HPDE6-E6E7 (cell line): ENCODE data around the gene SLC25A6.
"Not testable (repeated sequence)": the region's sequence is repeated elsewhere in the genome, so short reads cannot be mapped to it uniquely, and the experiment has no call there.

Source experiments
- DNase-seq: peaks from one replicate; pipeline ENCODE4 v3.0.0; 2011; ENCODE audit warnings: missing footprints; ENCODE audit errors: extremely low spot score

SLC25A6 gene

DNA sequence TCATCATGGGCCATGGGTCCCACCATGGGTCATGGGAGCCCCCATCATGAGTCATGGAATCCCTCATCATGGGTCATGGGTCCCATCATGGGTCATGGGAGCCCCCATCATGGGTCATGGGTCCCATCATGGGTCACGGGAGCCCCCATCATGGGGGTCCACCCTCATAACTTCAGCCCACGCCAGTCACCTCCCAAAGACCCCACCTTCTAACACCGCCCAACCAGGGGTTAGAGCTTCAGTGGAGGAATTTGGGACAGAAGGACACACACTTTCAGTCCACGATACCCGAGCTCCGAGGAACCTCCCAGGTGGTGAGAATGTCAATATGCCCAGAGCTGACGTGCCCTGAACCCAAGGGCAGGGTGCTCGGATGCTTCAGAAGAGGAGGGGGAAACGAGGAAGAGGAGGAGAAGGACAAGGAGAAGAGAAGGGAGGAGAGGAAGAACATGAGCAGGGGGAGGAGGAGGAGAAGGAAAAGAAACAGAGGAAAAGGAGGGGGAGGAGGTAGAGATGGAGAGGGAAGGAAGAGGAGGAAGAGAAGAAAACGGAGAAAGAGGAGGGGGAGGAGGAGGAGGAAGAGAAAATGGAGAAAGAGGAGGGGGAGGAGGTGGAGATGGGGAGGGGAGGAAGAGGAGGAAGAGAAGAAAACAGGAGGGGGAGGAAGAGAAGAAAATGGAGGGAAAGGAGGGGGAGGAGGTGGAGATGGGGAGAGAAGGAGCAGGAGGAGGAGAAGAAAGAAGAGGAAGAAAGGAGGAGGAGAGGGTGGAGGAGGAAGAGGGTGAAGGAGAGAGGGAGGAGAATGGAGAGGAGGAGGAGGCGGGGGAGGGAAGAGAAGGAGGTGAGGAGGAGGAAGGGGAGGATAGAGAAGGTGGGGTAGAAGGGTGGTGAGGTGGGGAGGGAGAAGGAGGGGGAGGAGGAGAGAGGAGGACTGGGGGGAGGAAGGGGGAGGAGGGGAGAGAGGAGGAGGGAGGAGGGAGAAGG, 37.6 kb downstream of the SLC25A6 start:
- DNase-seq: no peak

DNA sequence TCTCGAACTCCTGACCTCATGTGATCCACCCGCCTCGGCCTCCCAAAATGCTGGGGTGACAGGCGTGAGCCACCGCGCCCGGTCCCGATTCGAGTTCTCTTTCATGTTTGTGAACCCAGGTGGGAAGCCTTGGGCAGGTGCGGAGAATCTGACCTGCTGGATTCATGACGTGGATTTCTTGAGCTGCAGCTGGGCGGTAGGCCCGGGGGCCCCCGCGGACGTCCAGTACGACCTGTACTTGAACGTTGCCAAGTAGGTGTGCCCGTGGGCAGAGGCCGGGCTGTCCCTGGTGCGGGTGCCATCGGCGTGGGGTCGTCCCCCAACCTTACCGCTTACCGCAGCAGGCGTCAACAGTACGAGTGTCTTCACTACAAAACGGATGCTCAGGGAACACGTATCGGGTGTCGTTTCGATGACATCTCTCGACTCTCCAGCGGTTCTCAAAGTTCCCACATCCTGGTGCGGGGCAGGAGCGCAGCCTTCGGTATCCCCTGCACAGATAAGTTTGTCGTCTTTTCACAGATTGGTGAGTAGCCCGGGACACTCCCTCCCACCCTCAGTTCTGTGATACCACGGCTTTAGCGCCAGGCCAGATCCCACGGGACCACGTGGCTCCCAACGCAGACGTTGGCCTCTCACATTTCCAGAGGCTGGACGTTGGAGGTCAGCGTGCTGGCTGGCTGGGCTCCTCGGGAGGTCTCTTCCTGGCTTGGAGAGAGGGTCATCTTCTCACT, 39.8 kb downstream of the SLC25A6 start:
- DNase-seq: no peak

DNA sequence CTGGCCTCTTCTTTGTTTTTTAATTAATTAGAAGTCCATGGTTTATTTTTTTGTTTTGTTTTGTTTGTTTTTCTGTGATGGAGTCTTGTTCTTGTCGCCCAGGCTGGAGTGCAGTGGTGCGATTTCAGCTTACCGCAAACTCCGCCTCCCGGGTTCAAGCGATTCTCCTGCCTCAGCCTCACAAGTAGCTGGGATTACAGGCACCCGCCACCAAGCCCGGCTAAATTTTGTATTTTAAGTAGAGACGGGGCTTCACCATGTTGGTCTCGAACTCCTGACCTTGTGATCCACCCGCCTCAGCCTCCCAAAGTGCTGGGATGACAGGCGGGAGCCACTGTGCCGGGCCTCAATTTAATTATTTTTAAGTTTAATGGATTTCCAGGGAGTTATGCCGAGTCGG, 42.3 kb downstream of the SLC25A6 start:
- DNase-seq: not testable (repeated sequence)

DNA sequence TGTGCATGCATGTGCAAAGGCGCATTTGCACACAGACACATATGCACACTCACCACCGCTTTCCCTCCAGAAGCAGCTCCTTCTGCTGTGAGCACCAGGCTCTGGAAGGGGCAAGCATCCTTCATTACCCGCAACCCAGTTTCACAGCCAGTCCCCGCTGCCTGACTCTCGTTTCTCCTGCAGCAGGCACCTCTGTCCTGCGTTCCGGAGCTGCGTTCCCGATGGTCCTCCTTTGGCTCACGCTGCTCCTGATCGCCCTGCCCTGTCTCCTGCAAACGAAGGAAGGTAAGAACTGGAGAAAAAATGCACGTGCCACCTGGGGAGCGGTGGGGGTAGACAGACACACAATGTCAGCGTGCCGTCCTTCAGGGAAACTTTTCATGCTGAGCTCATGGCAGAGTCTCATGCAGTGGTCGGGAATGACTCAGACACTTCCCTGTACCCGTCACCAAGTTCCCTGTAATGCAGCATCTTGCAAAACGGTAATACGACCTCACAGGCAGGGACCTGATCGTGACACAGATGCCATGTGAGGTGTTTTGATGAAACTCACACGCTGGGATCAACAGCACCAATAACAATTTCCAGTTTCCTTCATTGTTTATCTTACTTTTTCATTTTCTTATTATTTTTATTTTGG, 50.2 kb downstream of the SLC25A6 start:
- DNase-seq: no peak

DNA sequence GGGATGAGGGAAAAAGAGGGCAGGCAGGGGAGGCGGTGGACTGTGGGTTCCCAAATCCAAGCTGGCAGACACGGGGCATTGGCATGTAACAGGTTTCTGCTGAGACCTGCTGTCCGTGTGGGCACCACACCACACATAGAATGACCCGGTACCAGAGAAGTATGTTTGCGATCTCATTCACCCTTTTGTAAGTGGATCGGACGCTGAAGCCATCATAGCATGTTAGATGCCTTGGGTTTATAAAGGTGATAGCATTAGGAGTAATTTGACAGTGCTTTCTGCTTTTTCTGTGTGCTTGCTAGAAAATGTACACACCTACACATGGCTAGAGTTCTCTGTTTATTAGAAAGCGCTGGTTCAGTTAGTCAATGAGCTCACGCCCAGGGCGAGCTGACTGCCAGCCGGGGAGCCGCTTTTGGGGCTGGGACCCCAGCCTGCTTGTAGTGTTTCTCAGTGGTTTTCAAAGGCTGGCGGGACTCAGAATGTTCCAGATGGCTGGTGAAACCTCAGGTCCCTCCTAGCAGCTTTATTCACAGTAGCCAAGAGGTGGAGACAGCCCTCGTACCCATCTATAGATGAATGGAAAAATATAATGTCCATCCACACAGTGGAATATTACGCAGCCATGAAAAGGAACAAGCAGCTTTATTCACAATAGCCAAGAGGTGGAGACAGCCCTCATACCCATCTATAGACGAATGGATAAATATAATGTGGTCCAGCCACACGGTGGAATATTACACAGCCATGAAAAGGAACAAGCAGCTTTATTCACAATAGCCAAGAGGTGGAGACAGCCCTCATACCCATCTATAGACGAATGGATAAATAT, 54.7 kb downstream of the SLC25A6 start:
- DNase-seq: no peak

DNA sequence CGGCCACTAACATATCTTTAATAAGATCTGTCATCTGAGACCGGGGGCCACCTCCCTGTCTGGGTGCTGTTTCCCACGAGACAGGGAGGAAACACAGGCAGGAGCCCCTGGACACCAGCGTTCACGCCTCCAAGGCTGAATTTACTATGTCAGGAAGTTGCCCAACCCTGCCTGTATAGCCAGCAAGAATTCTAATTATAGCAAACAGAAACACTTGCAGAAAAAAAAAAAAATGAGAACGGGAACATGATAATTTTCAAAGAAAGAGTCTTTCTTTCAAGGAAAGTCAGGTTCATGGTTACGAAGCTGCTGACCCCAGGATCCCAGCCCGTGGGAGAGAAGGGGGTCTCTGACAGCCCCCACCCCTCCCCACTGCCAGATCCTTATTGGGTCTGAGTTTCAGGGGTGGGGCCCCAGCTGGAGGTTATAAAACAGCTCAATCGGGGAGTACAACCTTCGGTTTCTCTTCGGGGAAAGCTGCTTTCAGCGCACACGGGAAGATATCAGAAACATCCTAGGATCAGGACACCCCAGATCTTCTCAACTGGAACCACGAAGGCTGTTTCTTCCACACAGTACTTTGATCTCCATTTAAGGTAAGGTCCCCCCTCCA, 55.5 kb downstream of the SLC25A6 start, which contains the start of gene IL3RA:
TSS of gene IL3RA (plus strand) at position 455 of the 613 bp plus-strand sequence. CDS start 4,981 bp downstream, outside the sequence.
- no peak for DNase-seq
